ENCODE measurements around the gene NEK7.

NEK7 gene

DNA sequence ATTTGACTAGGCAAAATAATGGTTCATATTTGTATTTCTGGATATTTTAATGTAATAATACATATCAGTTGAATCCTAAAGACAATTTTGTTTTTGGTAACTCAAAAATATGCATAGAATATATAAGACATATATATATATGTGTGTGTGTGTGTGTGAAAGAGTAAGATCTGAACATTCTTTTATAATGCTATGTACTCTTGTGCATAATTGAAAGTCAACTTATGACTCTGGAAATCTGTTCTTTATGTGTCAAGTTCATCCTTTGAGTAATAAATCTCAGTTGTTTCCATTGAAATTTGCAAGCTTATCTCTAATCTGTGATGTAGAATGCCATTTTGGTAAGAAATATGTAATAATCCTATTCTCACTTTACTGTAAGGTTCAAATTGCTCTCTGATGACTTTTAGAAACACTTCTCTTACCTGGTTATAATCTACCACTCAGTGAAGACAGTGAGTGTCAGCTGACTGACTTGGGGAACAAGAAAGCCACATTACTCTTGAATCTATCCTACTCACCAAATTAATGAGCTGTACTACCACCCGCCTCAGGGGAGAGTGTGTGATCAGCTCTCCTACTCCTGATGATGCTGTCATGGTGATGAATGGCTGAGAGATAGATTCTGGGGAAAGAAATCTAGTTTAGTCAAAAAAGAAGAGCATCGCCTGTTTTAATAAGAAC lies 15.0 kb upstream of the NEK7 start:
- Histone ChIP-seq H3K79me2 (ENCODE audit: insufficient read depth, low read length) (no peaks in the 10 kb centered on the region), H3K4me3 (ENCODE audit: insufficient read depth, low read length, poor library complexity, severe bottlenecking) (no peak overlapping the region), H3K9ac (ENCODE audit: low read length) (no peak overlapping the region), H2AFZ (ENCODE audit: low read depth, low read length, severe bottlenecking) (no peak overlapping the region), H3K9me3 (ENCODE audit: insufficient read depth, low read length) (no peaks in the 10 kb centered on the region), H3K36me3 (ENCODE audit: low read length) (no peaks in the 10 kb centered on the region), H3K4me2 (ENCODE audit: low read depth, low read length, poor library complexity, severe bottlenecking) (no peak overlapping the region), H3F3A (ENCODE audit: insufficient read depth) (no peaks in the 10 kb centered on the region), H3K27me3 (ENCODE audit: low read length) (no peaks in the 10 kb centered on the region), H3K9me2 (replicated peaks; ENCODE audit: insufficient read depth, low read length) (no peaks in the 10 kb centered on the region), H4K20me1 (ENCODE audit: low read depth, low read length) (no peaks in the 10 kb centered on the region), H3K27ac (ENCODE audit: low read depth, low read length) (no peak overlapping the region)
- no peak for TF ChIP-seq EZH2phosphoT487 (conservative IDR thresholded peaks at IDR 0.05; ENCODE audit: low read length)
- TF ChIP-seq, protein P1, sequence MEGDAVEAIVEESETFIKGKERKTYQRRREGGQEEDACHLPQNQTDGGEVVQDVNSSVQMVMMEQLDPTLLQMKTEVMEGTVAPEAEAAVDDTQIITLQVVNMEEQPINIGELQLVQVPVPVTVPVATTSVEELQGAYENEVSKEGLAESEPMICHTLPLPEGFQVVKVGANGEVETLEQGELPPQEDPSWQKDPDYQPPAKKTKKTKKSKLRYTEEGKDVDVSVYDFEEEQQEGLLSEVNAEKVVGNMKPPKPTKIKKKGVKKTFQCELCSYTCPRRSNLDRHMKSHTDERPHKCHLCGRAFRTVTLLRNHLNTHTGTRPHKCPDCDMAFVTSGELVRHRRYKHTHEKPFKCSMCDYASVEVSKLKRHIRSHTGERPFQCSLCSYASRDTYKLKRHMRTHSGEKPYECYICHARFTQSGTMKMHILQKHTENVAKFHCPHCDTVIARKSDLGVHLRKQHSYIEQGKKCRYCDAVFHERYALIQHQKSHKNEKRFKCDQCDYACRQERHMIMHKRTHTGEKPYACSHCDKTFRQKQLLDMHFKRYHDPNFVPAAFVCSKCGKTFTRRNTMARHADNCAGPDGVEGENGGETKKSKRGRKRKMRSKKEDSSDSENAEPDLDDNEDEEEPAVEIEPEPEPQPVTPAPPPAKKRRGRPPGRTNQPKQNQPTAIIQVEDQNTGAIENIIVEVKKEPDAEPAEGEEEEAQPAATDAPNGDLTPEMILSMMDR (IDR thresholded peaks at IDR 0.05; ENCODE audit: insufficient read depth, low read length, poor library complexity, severe bottlenecking), result no peak

DNA sequence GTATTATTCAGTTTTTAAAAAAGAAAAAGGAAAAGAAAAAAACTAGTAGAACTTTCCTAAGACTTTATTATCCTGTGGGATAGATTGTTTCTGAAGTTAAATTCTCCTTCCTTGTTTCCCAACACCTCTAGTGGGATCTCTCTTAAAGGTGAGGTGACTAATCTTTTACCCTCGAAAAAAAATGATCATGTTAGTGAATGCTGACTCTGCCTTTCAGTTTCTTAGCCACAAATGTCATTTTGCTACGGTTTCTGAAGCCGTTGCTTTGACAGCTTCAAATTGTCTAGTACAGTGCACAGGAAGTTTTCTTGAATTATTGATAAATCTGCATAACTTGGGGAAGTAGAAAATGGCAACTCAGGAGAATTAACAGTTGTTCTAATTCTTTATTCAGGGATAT lies 13.0 kb upstream of the NEK7 start:
- Histone ChIP-seq H2AFZ (ENCODE audit: low read depth, low read length, severe bottlenecking) (no peak overlapping the region), H4K20me1 (ENCODE audit: low read depth, low read length) (no peaks in the 10 kb centered on the region), H3K27me3 (ENCODE audit: low read length) (no peaks in the 10 kb centered on the region), H3K4me2 (ENCODE audit: low read depth, low read length, poor library complexity, severe bottlenecking) (no peak overlapping the region), H3K9me3 (ENCODE audit: insufficient read depth, low read length) (no peaks in the 10 kb centered on the region), H3F3A (ENCODE audit: insufficient read depth) (no peaks in the 10 kb centered on the region), H3K36me3 (ENCODE audit: low read length) (no peaks in the 10 kb centered on the region), H3K4me3 (ENCODE audit: insufficient read depth, low read length, poor library complexity, severe bottlenecking) (no peak overlapping the region), H3K9ac (ENCODE audit: low read length) (no peak overlapping the region), H3K9me2 (replicated peaks; ENCODE audit: insufficient read depth, low read length) (no peaks in the 10 kb centered on the region), H3K79me2 (ENCODE audit: insufficient read depth, low read length) (no peaks in the 10 kb centered on the region), H3K27ac (ENCODE audit: low read depth, low read length) (no peak overlapping the region)
- no peak for TF ChIP-seq EZH2phosphoT487 (conservative IDR thresholded peaks at IDR 0.05; ENCODE audit: low read length)
- TF ChIP-seq, protein P1 (IDR thresholded peaks at IDR 0.05; ENCODE audit: insufficient read depth, low read length, poor library complexity, severe bottlenecking), result no peak

DNA sequence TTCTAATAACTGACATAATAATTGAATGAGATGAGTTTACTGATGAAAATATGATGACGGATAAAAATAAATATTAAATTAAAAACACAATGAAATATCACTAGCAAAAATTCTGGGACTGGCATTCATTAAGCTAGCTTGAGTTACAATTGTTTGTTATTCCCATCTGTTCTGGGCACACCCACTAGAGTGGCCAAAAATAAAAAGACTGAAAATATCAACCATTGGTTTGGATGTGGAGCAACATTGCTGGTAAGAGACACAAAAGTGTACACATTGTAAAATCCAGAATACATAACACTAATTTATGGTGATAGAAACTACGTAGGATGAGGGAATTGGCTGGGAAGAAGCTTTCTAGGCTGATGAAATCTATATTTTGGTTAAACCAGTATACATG lies 9.6 kb upstream of the NEK7 start:
- no peaks in the 10 kb centered on the region for H3K36me3 ChIP-seq (ENCODE audit: low read length)
- no peaks in the 10 kb centered on the region for H3K9me2 ChIP-seq (replicated peaks; ENCODE audit: insufficient read depth, low read length)
- H3K9ac ChIP-seq (ENCODE audit: low read length), result no peak overlapping the region
- no peaks in the 10 kb centered on the region for H3F3A ChIP-seq (ENCODE audit: insufficient read depth)
- H4K20me1 ChIP-seq (ENCODE audit: low read depth, low read length), result no peaks in the 10 kb centered on the region
- TF ChIP-seq, protein P1 (IDR thresholded peaks at IDR 0.05; ENCODE audit: insufficient read depth, low read length, poor library complexity, severe bottlenecking), result no peak
- TF ChIP-seq EZH2phosphoT487 (conservative IDR thresholded peaks at IDR 0.05; ENCODE audit: low read length), result no peak
- no peak overlapping the region for H3K4me2 ChIP-seq (ENCODE audit: low read depth, low read length, poor library complexity, severe bottlenecking)
- H3K9me3 ChIP-seq (ENCODE audit: insufficient read depth, low read length), result no peaks in the 10 kb centered on the region
- no peak overlapping the region for H2AFZ ChIP-seq (ENCODE audit: low read depth, low read length, severe bottlenecking)
- H3K79me2 ChIP-seq (ENCODE audit: insufficient read depth, low read length), result no peaks in the 10 kb centered on the region
- H3K27me3 ChIP-seq (ENCODE audit: low read length), result no peaks in the 10 kb centered on the region
- no peak overlapping the region for H3K27ac ChIP-seq (ENCODE audit: low read depth, low read length)
- no peak overlapping the region for H3K4me3 ChIP-seq (ENCODE audit: insufficient read depth, low read length, poor library complexity, severe bottlenecking)
